PFSK-1 (cell line): Measurements from ENCODE around the gene CISH.

Source experiments
- FOXP2 ChIP-seq: optimal IDR thresholded peaks from 2 replicates; pipeline ENCODE3; 2011; ENCODE audit warnings: borderline replicate concordance, control low read depth, inconsistent platforms; ENCODE audit not compliant: insufficient read depth; ENCODE audit errors: extremely low read length, extremely low read depth
- POLR2AphosphoS5 ChIP-seq: IDR thresholded peaks from 2 replicates; pipeline ENCODE4 v1.6.1; 2012; ENCODE audit warnings: low read depth, mild to moderate bottlenecking, control low read depth, low read length, moderate library complexity
- REST ChIP-seq, 2 experiments: IDR thresholded peaks; 2 replicates each; pipeline versions ENCODE4 v1.6.1 to v1.8.0; 2011 to 2012; ENCODE audit warnings: low read depth in 2 of 2, low read length in 2 of 2, control low read depth in 1 of 2, inconsistent platforms in 1 of 2, mild to moderate bottlenecking in 1 of 2, moderate library complexity in 1 of 2; ENCODE audit not compliant: insufficient read depth in 1 of 2
- SIN3A ChIP-seq: IDR thresholded peaks from 2 replicates; pipeline ENCODE4 v1.6.1; 2012; ENCODE audit warnings: mild to moderate bottlenecking, low read length, moderate library complexity, borderline replicate concordance; ENCODE audit not compliant: insufficient read depth
- TAF1 ChIP-seq: IDR thresholded peaks from 2 replicates; pipeline ENCODE4 v1.6.1; 2012; ENCODE audit warnings: low read length, control low read depth, borderline replicate concordance; ENCODE audit not compliant: insufficient read depth

CISH gene

GRCh38 chr3:50604110-50604621, 7.4 kb downstream of the CISH start:
- TF ChIP-seq REST (IDR thresholded peaks at IDR 0.05; ENCODE audit: insufficient read depth in 1 of 2, low read depth in 2 of 2, low read length in 2 of 2) = no peak
- no peak for TF ChIP-seq FOXP2
- TF ChIP-seq SIN3A = no peak
- no peak for TF ChIP-seq POLR2AphosphoS5
- no peak for TF ChIP-seq TAF1

- TF ChIP-seq REST (IDR thresholded peaks at IDR 0.05; ENCODE audit: insufficient read depth in 1 of 2, low read depth in 2 of 2, low read length in 2 of 2) (no peak), TAF1 (no peak), POLR2AphosphoS5 (no peak), SIN3A (no peak), FOXP2 (no peak)
Measured at GRCh38 chr3:50603261-50604109, 8.1 kb downstream of the CISH start.

- TF ChIP-seq FOXP2 = no peak
- no peak for TF ChIP-seq REST (IDR thresholded peaks at IDR 0.05; ENCODE audit: insufficient read depth in 1 of 2, low read depth in 2 of 2, low read length in 2 of 2)
- TF ChIP-seq POLR2AphosphoS5 = no peak
- TF ChIP-seq TAF1 = no peak
- no peak for TF ChIP-seq SIN3A
Measured at GRCh38 chr3:50602595-50603191, 8.9 kb downstream of the CISH start.

GRCh38 chr3:50600841-50601591, 10.6 kb downstream of the CISH start:
- TF ChIP-seq REST (IDR thresholded peaks at IDR 0.05; ENCODE audit: insufficient read depth in 1 of 2, low read depth in 2 of 2, low read length in 2 of 2) (no peak), POLR2AphosphoS5 (no peak), SIN3A (no peak), TAF1 (no peak), FOXP2 (no peak)
